Measurements from ENCODE around the gene HIP1. TPM values are rescaled to one million over a fixed set of nuclear protein-coding genes. Genes with fewer than 3 reads are reported as not detected.
"Not testable (repeated sequence)": the region's sequence is repeated elsewhere in the genome, so short reads cannot be mapped to it uniquely, and the experiment has no call there.

HIP1 gene
- total RNA-seq, 1 experiment from 2014 or later: 13.7 TPM

- Histone ChIP-seq H3K4me3 (ENCODE audit: low read depth, low read length) (no peak overlapping the region), H3K4me1 (peaks cover 5% of the 10 kb centered on the region; the same call in 1 of the 2 replicates), H3K9me3 (0 out of 2 replicates have a peak, but pooled peaks cover 4% of the 10 kb centered on the region), H3K36me3 (ENCODE audit: control insufficient read depth, insufficient read depth, low read length) (no peaks in the 10 kb centered on the region), H3K27me3 (replicated peaks; ENCODE audit: control insufficient read depth, insufficient read depth, low read length) (no peaks in the 10 kb centered on the region)
- ChIA-PET CTCF (no interaction called here), POLR2A (no interaction called here)
- H3K4me1 Mint-ChIP-seq (ENCODE audit: low read depth, unreplicated experiment): no peaks in the 10 kb centered on the region
- no peaks in the 10 kb centered on the region for H3K27me3 Mint-ChIP-seq (ENCODE audit: insufficient read depth, unreplicated experiment)
- H3K9me3 Mint-ChIP-seq (ENCODE audit: unreplicated experiment): no peaks in the 10 kb centered on the region
- TF ChIP-seq CTCF (IDR thresholded peaks at IDR 0.05; ENCODE audit: insufficient read depth in 1 of 2, low read depth in 1 of 2, low read length in 1 of 2, severe bottlenecking in 1 of 2, unreplicated experiment in 1 of 2): no peak
- BruUV-seq (replicated peaks): no TSS peak
- no peak for DNase-seq
- intact Hi-C loops (cut with micrococcal nuclease; ENCODE audit: unreplicated experiment): no loop called here
- no peak overlapping the region for H3K27ac Mint-ChIP-seq (ENCODE audit: unreplicated experiment)
- no peak overlapping the region for H3K4me3 Mint-ChIP-seq (ENCODE audit: unreplicated experiment)
- H3K36me3 Mint-ChIP-seq (ENCODE audit: insufficient read depth, unreplicated experiment): peaks cover 5% of the 10 kb centered on the region
Observed at GRCh38 chr7:75559976-75560365, 178.8 kb downstream of the HIP1 start.

GRCh38 chr7:75559355-75559975 is 179.3 kb downstream of the HIP1 start:
- H3K9me3 Mint-ChIP-seq (ENCODE audit: unreplicated experiment): no peaks in the 10 kb centered on the region
- BruUV-seq (replicated peaks): no TSS peak
- intact Hi-C loops (cut with micrococcal nuclease; ENCODE audit: unreplicated experiment): no loop called here
- no peak overlapping the region for H3K4me3 ChIP-seq (ENCODE audit: low read depth, low read length)
- no peaks in the 10 kb centered on the region for H3K27me3 Mint-ChIP-seq (ENCODE audit: insufficient read depth, unreplicated experiment)
- no peak overlapping the region for H3K27ac Mint-ChIP-seq (ENCODE audit: unreplicated experiment)
- H3K9me3 ChIP-seq: 0 out of 2 replicates have a peak, but pooled peaks cover 4% of the 10 kb centered on the region
- no peaks in the 10 kb centered on the region for H3K4me1 Mint-ChIP-seq (ENCODE audit: low read depth, unreplicated experiment)
- CTCF ChIA-PET: no interaction called here
- H3K36me3 Mint-ChIP-seq (ENCODE audit: insufficient read depth, unreplicated experiment): peaks cover 5% of the 10 kb centered on the region
- TF ChIP-seq CTCF (IDR thresholded peaks at IDR 0.05; ENCODE audit: insufficient read depth in 1 of 2, low read depth in 1 of 2, low read length in 1 of 2, severe bottlenecking in 1 of 2, unreplicated experiment in 1 of 2): no peak
- H3K4me1 ChIP-seq: no peaks in the 10 kb centered on the region; the same call in 1 of the 2 replicates
- POLR2A ChIA-PET: no interaction called here
- H3K4me3 Mint-ChIP-seq (ENCODE audit: unreplicated experiment): no peak overlapping the region
- no peaks in the 10 kb centered on the region for H3K27me3 ChIP-seq (replicated peaks; ENCODE audit: control insufficient read depth, insufficient read depth, low read length)
- DNase-seq: no peak
- H3K36me3 ChIP-seq (ENCODE audit: control insufficient read depth, insufficient read depth, low read length): no peaks in the 10 kb centered on the region

GRCh38 chr7:75556835-75557234 is 181.9 kb downstream of the HIP1 start:
- H3K36me3 ChIP-seq (ENCODE audit: control insufficient read depth, insufficient read depth, low read length); H3K9me3 Mint-ChIP-seq (ENCODE audit: unreplicated experiment); H3K4me1 ChIP-seq; H3K27ac Mint-ChIP-seq (ENCODE audit: unreplicated experiment); DNase-seq; H3K4me3 Mint-ChIP-seq (ENCODE audit: unreplicated experiment); H3K4me3 ChIP-seq (ENCODE audit: low read depth, low read length); H3K27me3 ChIP-seq (replicated peaks; ENCODE audit: control insufficient read depth, insufficient read depth, low read length); H3K27me3 Mint-ChIP-seq (ENCODE audit: insufficient read depth, unreplicated experiment); H3K4me1 Mint-ChIP-seq (ENCODE audit: low read depth, unreplicated experiment); BruUV-seq (replicated peaks); H3K9me3 ChIP-seq; POLR2A ChIA-PET; intact Hi-C loops (cut with micrococcal nuclease; ENCODE audit: unreplicated experiment): not testable (repeated sequence)
- peaks cover 10% of the 10 kb centered on the region for H3K36me3 Mint-ChIP-seq (ENCODE audit: insufficient read depth, unreplicated experiment)
- CTCF ChIA-PET: interaction anchor here (0.6 kb wide), 1 partner anchor 183 kb away, joined by 6 read pairs; no protein-coding TSS in a partner anchor

All from Caco-2 (cell line).